ENCODE results near the gene DNAJC8. TPM values are rescaled to one million over a fixed set of nuclear protein-coding genes. Genes with fewer than 3 reads are reported as not detected.

The DNAJC8 gene
- polyA plus RNA-seq, 1 of the 3 experiments (the other 2 are of a cell fraction), result 50.9 TPM

- Histone ChIP-seq H3K9me3 (no peaks in the 10 kb centered on the region), H3K4me2 (no peak within 1 kb of the TSS), H3K4me1 (ENCODE audit: control insufficient read depth in 1 of 2, insufficient read depth in 2 of 2, low read depth in 1 of 2, low read length in 1 of 2) (peaks cover 0 to 16% of the 10 kb centered on the region in 2 experiments; a peak in 1 of 4 replicates), H3K9me2 (no peaks in the 10 kb centered on the region), H3K27me3 (ENCODE audit: insufficient read depth) (no peaks in the 10 kb centered on the region), H3K36me3 (replicated peaks in 1 of 2; ENCODE audit: control insufficient read depth in 1 of 2, insufficient read depth in 2 of 2, low read length in 1 of 2) (no peaks in the 10 kb centered on the region), H2AFZ (ENCODE audit: low read depth) (no peak within 1 kb of the TSS), H3F3A (replicated peaks; ENCODE audit: insufficient read depth) (no peaks in the 10 kb centered on the region), H3K9ac (no peak within 1 kb of the TSS), H4K20me1 (ENCODE audit: insufficient read depth) (no peaks in the 10 kb centered on the region), H3K27ac (ENCODE audit: low read depth in 2 of 2, low read length in 1 of 2) (no peak within 1 kb of the TSS), H3K79me2 (ENCODE audit: insufficient read depth) (no peaks in the 10 kb centered on the region), H3K4me3 (ENCODE audit: low read depth in 2 of 2, low read length in 1 of 2) (no peak within 1 kb of the TSS)
- no peak for DNase-seq
- TF ChIP-seq RFX5 (IDR thresholded peaks at IDR 0.05; ENCODE audit: low read length) (no peak), TAF1 (IDR thresholded peaks at IDR 0.05; ENCODE audit: borderline replicate concordance, low read depth, low read length) (no peak), FOSL2 (IDR thresholded peaks at IDR 0.05; ENCODE audit: borderline replicate concordance, low read depth) (no peak), USF1 (IDR thresholded peaks at IDR 0.05; ENCODE audit: borderline replicate concordance, low read depth) (no peak)
- POLR2A ChIA-PET, result no interaction called here
- CTCF ChIA-PET, result interaction anchor here (1.6 kb wide), 1 partner anchor 11 kb away, joined by 5 read pairs; no protein-coding TSS in a partner anchor
- 85% methylated on average over 18 of the region's 18 CpGs for WGBS (ENCODE audit: low lambda C conversion rate)
These were observed 56.0 kb downstream of the DNAJC8 start, which contains the start of gene PTAFR for GRCh38 chr1:28176492-28177470. TSS of gene PTAFR (minus strand) at chr1:28176690. CDS start at chr1:28151021, 25,669 bp downstream.

- ChIA-PET POLR2A (no interaction called here), CTCF (interaction anchor here (0.8 to 1.6 kb wide), 2 partner anchors 11 to 79 kb away, joined by 3 to 5 read pairs; no protein-coding TSS in a partner anchor)
- H3K4me2 ChIP-seq, result no peak overlapping the region
- H3K9ac ChIP-seq, result no peak overlapping the region
- no peaks in the 10 kb centered on the region for H3K36me3 ChIP-seq (replicated peaks in 1 of 2; ENCODE audit: control insufficient read depth in 1 of 2, insufficient read depth in 2 of 2, low read length in 1 of 2)
- H3F3A ChIP-seq (replicated peaks; ENCODE audit: insufficient read depth), result no peaks in the 10 kb centered on the region
- WGBS (ENCODE audit: low lambda C conversion rate), result 84% methylated on average over 7 of the region's 8 CpGs
- DNase-seq, result no peak
- H3K79me2 ChIP-seq (ENCODE audit: insufficient read depth), result no peaks in the 10 kb centered on the region
- H4K20me1 ChIP-seq (ENCODE audit: insufficient read depth), result no peaks in the 10 kb centered on the region
- H3K27ac ChIP-seq (ENCODE audit: low read depth in 2 of 2, low read length in 1 of 2), result no peak overlapping the region
- H3K9me3 ChIP-seq, result no peaks in the 10 kb centered on the region
- peaks cover 0 to 16% of the 10 kb centered on the region in 2 experiments; a peak in 1 of 4 replicates for H3K4me1 ChIP-seq (ENCODE audit: control insufficient read depth in 1 of 2, insufficient read depth in 2 of 2, low read depth in 1 of 2, low read length in 1 of 2)
- no peaks in the 10 kb centered on the region for H3K9me2 ChIP-seq
- TF ChIP-seq, protein P1, sequence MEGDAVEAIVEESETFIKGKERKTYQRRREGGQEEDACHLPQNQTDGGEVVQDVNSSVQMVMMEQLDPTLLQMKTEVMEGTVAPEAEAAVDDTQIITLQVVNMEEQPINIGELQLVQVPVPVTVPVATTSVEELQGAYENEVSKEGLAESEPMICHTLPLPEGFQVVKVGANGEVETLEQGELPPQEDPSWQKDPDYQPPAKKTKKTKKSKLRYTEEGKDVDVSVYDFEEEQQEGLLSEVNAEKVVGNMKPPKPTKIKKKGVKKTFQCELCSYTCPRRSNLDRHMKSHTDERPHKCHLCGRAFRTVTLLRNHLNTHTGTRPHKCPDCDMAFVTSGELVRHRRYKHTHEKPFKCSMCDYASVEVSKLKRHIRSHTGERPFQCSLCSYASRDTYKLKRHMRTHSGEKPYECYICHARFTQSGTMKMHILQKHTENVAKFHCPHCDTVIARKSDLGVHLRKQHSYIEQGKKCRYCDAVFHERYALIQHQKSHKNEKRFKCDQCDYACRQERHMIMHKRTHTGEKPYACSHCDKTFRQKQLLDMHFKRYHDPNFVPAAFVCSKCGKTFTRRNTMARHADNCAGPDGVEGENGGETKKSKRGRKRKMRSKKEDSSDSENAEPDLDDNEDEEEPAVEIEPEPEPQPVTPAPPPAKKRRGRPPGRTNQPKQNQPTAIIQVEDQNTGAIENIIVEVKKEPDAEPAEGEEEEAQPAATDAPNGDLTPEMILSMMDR (IDR thresholded peaks at IDR 0.05), result no peak
- TF ChIP-seq, protein P2, sequence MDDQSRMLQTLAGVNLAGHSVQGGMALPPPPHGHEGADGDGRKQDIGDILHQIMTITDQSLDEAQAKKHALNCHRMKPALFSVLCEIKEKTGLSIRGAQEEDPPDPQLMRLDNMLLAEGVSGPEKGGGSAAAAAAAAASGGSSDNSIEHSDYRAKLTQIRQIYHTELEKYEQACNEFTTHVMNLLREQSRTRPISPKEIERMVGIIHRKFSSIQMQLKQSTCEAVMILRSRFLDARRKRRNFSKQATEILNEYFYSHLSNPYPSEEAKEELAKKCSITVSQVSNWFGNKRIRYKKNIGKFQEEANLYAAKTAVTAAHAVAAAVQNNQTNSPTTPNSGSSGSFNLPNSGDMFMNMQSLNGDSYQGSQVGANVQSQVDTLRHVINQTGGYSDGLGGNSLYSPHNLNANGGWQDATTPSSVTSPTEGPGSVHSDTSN (IDR thresholded peaks at IDR 0.05), result no peak
- no peak for TF ChIP-seq YY1 (IDR thresholded peaks at IDR 0.05; ENCODE audit: low read depth)
- TF ChIP-seq FOXM1 (IDR thresholded peaks at IDR 0.05; ENCODE audit: low read depth), result no peak
- no peak for TF ChIP-seq SMC3 (IDR thresholded peaks at IDR 0.05; ENCODE audit: low read depth, low read length)
- no peak for TF ChIP-seq MEF2A (IDR thresholded peaks at IDR 0.05; ENCODE audit: borderline replicate concordance, low read depth)
- H3K4me3 ChIP-seq (ENCODE audit: low read depth in 2 of 2, low read length in 1 of 2), result no peak overlapping the region
- H3K27me3 ChIP-seq (ENCODE audit: insufficient read depth), result no peaks in the 10 kb centered on the region
- no peak overlapping the region for H2AFZ ChIP-seq (ENCODE audit: low read depth)
These were observed 56.8 kb downstream of the DNAJC8 start for GRCh38 chr1:28175955-28176485.
